Mesodermal cell (in vitro differentiated cells): ENCODE results near the gene PRAMEF2. TPM values are rescaled to one million over a fixed set of nuclear protein-coding genes. Genes with fewer than 3 reads are reported as not detected.
"Not testable (repeated sequence)": the region's sequence is repeated elsewhere in the genome, so short reads cannot be mapped to it uniquely, and the experiment has no call there.

Source experiments
- H3K27ac ChIP-seq: 2 replicates; pipeline ENCODE4 v1.7.0; 2013; ENCODE audit warnings: mild to moderate bottlenecking, low read depth, low read length, moderate library complexity; ENCODE audit not compliant: severe bottlenecking
- H3K36me3 ChIP-seq: 2 replicates; pipeline ENCODE4 v1.7.1; 2013; ENCODE audit warnings: mild to moderate bottlenecking, low read length, moderate library complexity; ENCODE audit not compliant: control insufficient read depth, insufficient read depth
- H3K4me1 ChIP-seq: one replicate; pipeline ENCODE4 v1.7.1; 2013; ENCODE audit warnings: mild to moderate bottlenecking, low read length; ENCODE audit not compliant: insufficient read depth, control insufficient read depth, poor library complexity, severe bottlenecking
- H3K4me3 ChIP-seq: 2 replicates; pipeline ENCODE4 v1.7.0; 2013; ENCODE audit warnings: low read length, control low read depth, mild to moderate bottlenecking; ENCODE audit not compliant: insufficient read depth, poor library complexity, severe bottlenecking; ENCODE audit errors: extremely low read depth
- H3K9me3 ChIP-seq: 2 replicates; pipeline ENCODE4 v1.7.1; 2013; ENCODE audit warnings: mild to moderate bottlenecking, low read length, moderate library complexity; ENCODE audit not compliant: control insufficient read depth
- WGBS, 2 experiments: methylation state at CpG; one replicate each; pipeline ENCODE4 v1.1.5; 2013; ENCODE audit warnings: missing lambda C conversion rate in 2 of 2; ENCODE audit not compliant: insufficient coverage in 2 of 2; 5-methylcytosine and 5-hydroxymethylcytosine counted together
- polyA plus RNA-seq, 2 experiments: library from polyadenylated mRNA; stranded (reverse); fragments of 50-300 nt; gene quantifications; one replicate each; pipeline ENCODE4 v1.2.3, GENCODE V29; 2013

The PRAMEF2 gene
- polyA plus RNA-seq (2013, experiment 1 of 2) = not detected
- not detected for polyA plus RNA-seq (2013, experiment 2 of 2)

GRCh38 chr1:12856786-12857185 is at the start of gene PRAMEF2:
Gene PRAMEF2, plus strand, starts transcription at chr1:12857086. Its CDS starts 1,924 bp downstream, at chr1:12859010.
- not testable (repeated sequence) for H3K4me3 ChIP-seq, H3K27ac ChIP-seq, H3K36me3 ChIP-seq, H3K4me1 ChIP-seq
- H3K9me3 ChIP-seq = peaks cover 18% of the 10 kb centered on the region
- WGBS, 2 experiments = no CpG with 5 or more reads among the region's 2 CpGs

GRCh38 chr1:12809933-12810332 is 47.0 kb upstream of the PRAMEF2 start:
- H3K27ac ChIP-seq = no peak overlapping the region
- no peaks in the 10 kb centered on the region for H3K4me1 ChIP-seq
- WGBS, 2 experiments = 60 to 73% methylated on average over 1 of the region's 1 CpG
- no peaks in the 10 kb centered on the region for H3K36me3 ChIP-seq
- no peak overlapping the region for H3K4me3 ChIP-seq
- H3K9me3 ChIP-seq = peaks cover 16% of the 10 kb centered on the region

- H3K27ac ChIP-seq = no peak overlapping the region
- H3K4me1 ChIP-seq = no peaks in the 10 kb centered on the region
- H3K36me3 ChIP-seq = no peaks in the 10 kb centered on the region
- WGBS, 2 experiments = 35 to 52% methylated on average over 2 to 5 of the region's 5 CpGs
- H3K9me3 ChIP-seq = peaks cover 16% of the 10 kb centered on the region
- no peak overlapping the region for H3K4me3 ChIP-seq
Measured at GRCh38 chr1:12810691-12811408, 46.0 kb upstream of the PRAMEF2 start.

GRCh38 chr1:12811409-12811784 is 45.5 kb upstream of the PRAMEF2 start:
- Histone ChIP-seq H3K36me3 (no peaks in the 10 kb centered on the region), H3K4me3 (no peak overlapping the region), H3K27ac (no peak overlapping the region), H3K4me1 (no peaks in the 10 kb centered on the region), H3K9me3 (peaks cover 12% of the 10 kb centered on the region)
- 14 to 100% methylated on average over 1 of the region's 2 CpGs for WGBS, 2 experiments

GRCh38 chr1:12819061-12819460 is 37.8 kb upstream of the PRAMEF2 start:
- H3K9me3 ChIP-seq = not testable (repeated sequence)

GRCh38 chr1:12831310-12831709 is 25.6 kb upstream of the PRAMEF2 start, which contains the start of gene PRAMEF11:
Gene PRAMEF11, minus strand, starts transcription at chr1:12831410. Its CDS starts 2,621 bp downstream, at chr1:12828789.
- not testable (repeated sequence) for H3K4me3 ChIP-seq, H3K27ac ChIP-seq, H3K36me3 ChIP-seq, H3K9me3 ChIP-seq, H3K4me1 ChIP-seq
- no CpG with 5 or more reads among the region's 3 CpGs for WGBS, 2 experiments

More at GRCh38 chr1:12819061-12819460, 37.8 kb upstream of the PRAMEF2 start:
- H3K4me1 ChIP-seq, H3K36me3 ChIP-seq, H3K27ac ChIP-seq, H3K4me3 ChIP-seq: not testable (repeated sequence)
- 64 to 69% methylated on average over 6 of the region's 6 CpGs for WGBS, 2 experiments

- H3K36me3 ChIP-seq, H3K27ac ChIP-seq, H3K4me1 ChIP-seq, H3K4me3 ChIP-seq, H3K9me3 ChIP-seq: not testable (repeated sequence)
- no CpG with 5 or more reads among the region's 2 CpGs for WGBS, 2 experiments
Measured at GRCh38 chr1:12833251-12833650, 23.6 kb upstream of the PRAMEF2 start.

GRCh38 chr1:12848620-12849019 is 8.3 kb upstream of the PRAMEF2 start, which contains the start of gene HNRNPCL1:
Gene HNRNPCL1, minus strand, starts transcription at chr1:12848720. Its CDS starts 431 bp downstream, at chr1:12848289.
- not testable (repeated sequence) for H3K27ac ChIP-seq, H3K36me3 ChIP-seq, H3K4me1 ChIP-seq, H3K4me3 ChIP-seq
- 67 to 87% methylated on average over 2 to 3 of the region's 7 CpGs for WGBS, 2 experiments
- peaks cover 16% of the 10 kb centered on the region for H3K9me3 ChIP-seq

- WGBS, 2 experiments = 76 to 88% methylated on average over 2 to 3 of the region's 4 CpGs
- H3K4me1 ChIP-seq = no peaks in the 10 kb centered on the region
Measured at GRCh38 chr1:12851779-12852178, 5.1 kb upstream of the PRAMEF2 start.

GRCh38 chr1:12863131-12863880 is 6.4 kb downstream of the PRAMEF2 start:
- not testable (repeated sequence) for H3K27ac ChIP-seq, H3K9me3 ChIP-seq, H3K4me1 ChIP-seq, H3K4me3 ChIP-seq, H3K36me3 ChIP-seq
- WGBS, 2 experiments = no CpG with 5 or more reads among the region's 7 CpGs

More at GRCh38 chr1:12851779-12852178, 5.1 kb upstream of the PRAMEF2 start:
- H3K4me3 ChIP-seq = no peak overlapping the region
- H3K9me3 ChIP-seq = peaks cover 26% of the 10 kb centered on the region
- no peaks in the 10 kb centered on the region for H3K36me3 ChIP-seq
- no peak overlapping the region for H3K27ac ChIP-seq

- not testable (repeated sequence) for H3K36me3 ChIP-seq, H3K4me1 ChIP-seq, H3K4me3 ChIP-seq, H3K27ac ChIP-seq, H3K9me3 ChIP-seq
- WGBS, 2 experiments = 20 to 60% methylated on average over 1 of the region's 4 CpGs
Measured at GRCh38 chr1:12878453-12878852, 21.6 kb downstream of the PRAMEF2 start.
